SK-N-DZ (cell line): ENCODE results near the gene DENND1A.
"Not testable (repeated sequence)": the region's sequence is repeated elsewhere in the genome, so short reads cannot be mapped to it uniquely, and the experiment has no call there.

Experiments
- DNase-seq: peaks from one replicate; pipeline ENCODE4 v3.0.0-alpha.2; 2015; ENCODE audit warnings: low spot score

The DENND1A gene

DNA sequence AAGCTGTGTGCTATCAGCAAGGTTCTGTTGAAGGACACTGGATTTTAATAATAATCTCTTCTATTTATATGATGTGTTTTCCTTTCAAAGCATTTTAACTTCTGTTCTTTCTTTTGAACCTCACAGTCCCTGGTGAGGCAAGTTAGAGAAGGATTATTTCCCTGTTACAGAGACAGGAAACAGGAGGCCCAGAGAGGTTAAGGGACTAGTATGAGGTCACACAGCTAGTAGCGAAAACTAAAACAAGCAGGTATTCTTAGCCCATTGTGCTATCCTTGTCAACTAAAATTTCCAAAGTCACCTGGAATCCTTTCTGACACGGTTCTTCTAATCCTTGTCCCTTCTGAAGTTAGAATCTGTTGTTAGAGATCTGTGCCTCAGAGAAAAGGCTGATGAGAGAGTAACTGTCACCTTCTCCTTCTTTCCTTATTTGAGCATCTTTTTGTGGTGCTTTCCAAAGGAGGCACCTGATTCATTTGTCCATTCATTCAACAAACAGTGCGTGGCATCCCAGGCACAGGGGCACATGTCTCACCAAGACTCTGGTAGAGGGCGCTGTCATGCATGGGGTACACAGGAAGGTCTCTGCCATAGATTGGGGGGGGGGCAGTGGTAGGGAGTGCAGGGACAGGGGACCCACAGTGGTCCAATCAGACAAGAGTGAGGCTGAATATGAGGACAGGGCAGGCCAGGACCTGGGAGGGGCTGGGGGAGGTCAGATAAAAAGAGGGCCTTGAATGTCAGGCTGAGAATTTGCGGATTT lies 512.5 kb downstream of the DENND1A start:
- DNase-seq, result no peak

DNA sequence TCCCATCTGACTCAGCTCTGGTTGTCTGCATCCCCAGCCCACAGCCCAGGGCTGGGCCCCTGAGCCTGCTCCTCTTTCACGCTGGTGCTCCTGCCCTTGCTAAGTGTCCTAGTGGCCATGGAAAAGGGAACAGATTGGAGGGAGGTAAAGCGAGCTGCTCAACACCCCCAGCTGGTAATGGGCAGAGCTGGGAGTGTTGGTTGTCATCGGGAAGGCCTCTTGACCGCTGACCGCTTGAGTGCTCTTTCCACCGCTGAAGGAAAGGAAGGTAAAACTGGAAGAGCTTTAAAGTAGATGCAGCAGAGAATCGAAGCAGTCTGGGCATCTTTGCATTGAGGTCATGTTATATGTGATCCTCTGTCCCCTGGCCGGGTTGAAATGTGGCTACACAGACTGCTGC lies 513.8 kb downstream of the DENND1A start:
- no peak for DNase-seq

DNA sequence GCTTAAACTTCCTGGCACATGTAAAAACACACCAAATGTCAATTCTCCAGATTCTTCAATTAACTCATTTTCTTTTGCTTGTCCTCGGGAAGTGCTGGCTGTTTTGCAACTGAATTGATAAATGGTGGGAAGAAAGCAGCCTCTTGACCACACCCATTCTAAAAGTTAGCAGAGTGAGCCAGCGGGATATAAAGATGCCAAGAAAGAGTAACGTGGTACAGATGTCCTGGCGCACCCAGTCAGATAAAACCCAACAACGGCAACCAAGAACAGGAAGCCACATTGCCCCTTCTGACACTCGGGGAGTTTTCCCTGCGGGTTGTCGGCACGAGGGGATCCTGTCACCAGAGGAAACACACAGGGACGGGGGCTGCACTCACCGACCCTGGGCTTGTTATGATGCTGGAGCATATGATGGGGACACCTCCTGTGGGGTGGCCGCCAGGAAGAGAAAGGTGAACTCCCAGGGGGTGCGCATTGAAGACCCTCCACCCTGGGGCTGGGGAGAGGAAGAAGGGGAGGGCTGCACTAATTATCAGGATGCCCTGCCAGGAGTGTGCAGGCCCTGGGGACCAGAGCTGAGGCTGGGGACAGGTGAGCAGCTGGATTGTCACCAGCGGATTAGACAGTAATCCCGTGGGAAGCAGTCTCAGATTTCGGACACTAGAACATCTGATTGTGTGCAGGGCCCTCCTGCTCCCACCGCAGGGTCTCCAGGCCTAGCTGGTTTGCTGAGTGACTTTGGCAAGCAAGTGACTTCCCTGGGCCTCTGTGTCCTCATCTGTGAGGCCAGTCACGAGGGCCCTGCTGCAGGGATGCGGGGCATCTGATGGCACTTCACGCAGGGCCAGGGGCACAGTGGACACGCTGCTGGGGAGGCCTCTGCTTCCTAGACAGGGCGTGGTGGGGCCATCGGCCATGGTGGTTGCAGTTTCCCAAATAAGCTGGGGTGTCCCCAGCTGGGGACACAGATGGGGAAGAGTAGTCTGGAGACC lies 514.7 kb downstream of the DENND1A start:
- DNase-seq, result no peak

DNA sequence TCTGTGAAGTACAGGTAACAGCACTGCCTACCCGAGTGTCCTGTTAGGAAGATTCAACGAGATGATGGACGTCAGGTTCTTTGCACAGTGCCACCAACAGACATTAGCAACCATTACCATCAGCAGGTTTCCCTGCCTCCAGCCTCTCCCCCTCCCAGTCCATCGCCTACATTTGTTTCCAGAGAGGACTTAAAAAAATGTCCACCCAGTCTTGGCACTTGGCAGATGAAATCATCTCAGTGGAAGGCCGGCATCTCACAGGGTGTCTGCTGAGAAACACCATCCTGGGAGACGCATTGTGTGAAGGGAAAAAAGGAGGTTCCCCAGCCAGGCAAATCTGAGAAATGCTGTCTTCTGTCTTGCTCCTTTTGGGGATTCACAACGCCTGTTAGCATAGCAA lies 515.7 kb downstream of the DENND1A start:
- DNase-seq, result no peak

DNA sequence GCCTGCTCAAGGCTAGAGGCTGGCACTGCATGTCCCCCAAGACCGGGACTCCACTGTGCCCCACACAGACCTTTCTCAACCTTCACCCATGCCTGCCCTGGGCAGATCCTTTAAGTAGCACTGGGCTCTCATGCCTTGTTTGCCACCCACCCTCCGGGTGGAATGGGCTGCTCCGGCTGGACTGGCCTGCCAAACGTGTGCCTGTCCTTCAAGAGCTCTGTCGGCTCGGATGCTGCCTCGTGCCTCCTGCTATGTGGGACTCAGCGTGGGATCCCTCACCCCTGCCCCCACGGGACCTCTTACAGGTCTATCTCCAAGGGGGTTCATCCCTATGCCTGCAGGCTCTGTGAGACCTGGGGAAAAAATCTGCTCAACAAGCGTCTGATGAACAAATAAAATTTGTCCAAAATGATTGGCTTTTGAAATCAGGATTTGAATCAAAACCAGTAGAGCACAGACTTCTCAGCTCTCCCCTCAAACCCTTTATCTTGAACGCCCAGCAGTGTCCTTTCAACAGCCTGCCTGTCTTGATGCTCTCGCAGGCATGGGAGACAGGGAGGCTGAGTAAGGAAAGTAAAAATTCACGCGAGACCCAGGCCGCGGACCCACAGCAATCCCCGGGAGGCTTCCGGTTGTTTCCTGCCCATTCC lies 517.6 kb downstream of the DENND1A start:
- DNase-seq, result no peak

DNA sequence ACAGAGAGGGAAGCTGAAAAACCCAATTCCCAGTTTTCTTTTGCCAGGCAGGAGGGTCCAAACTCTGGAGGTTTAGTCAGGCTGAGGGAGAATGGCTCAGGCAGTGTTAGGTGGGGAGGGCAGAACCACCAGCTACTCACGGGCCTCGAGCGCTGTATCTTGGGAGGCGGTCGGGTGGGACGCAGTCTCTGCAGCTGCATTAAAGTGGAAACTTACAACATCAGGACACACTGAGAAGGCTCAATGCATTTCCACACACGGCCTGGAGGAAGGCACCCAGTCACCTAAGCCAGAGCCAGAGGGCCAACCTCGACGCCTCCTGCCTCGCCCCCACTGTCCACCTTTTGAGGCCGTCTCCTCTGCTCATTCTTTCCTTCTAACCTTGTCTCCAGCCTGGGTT lies 518.3 kb downstream of the DENND1A start:
- DNase-seq, result no peak

DNA sequence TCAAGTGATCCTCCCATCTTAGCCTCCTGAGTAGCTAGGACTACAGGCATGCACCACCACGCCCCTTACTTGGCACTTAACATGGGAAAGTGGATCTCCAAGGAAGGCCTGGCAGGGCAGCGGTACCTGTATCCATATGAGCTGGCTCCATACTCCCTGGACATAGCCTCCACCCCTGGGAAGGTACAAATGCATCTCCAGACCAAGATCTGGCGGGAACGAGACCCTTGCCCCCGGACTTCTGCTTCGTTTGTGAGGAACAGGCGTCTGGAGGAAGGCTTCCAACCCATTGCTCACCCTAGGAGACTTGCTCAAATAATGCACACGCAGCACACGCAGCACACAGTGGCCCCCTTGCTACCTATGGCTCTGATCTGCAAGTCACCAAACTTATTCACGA lies 518.7 kb downstream of the DENND1A start:
- no peak for DNase-seq

DNA sequence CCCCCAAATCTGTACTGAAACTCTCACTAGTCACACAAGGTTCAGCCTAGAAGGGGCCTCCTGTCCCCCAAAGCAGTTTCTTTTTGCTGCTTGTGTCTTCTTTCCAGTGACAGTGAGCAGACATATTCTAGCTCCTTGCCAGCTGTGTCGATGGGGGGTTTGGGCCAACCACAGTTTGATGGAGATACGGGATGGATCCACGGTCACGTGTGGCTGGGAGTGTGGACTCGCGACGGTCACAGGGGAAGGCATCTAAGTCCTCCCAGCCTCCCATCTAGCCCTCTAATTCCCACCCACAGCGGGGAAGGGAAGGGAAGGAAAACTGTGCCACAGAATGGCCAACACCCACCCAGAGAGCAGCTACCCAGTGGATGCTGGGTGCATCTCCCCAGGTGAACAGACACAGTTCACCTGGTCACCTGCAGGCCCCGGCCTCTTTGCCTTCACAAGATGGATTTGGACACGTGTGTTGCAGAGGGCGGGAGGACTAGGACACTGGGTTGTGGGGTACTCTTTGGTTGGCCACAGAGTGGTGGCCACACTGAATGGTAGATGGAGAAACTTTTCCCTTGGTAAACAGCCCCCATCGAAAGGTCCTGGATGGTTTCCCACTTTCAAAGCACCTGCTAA lies 519.5 kb downstream of the DENND1A start:
- no peak for DNase-seq

DNA sequence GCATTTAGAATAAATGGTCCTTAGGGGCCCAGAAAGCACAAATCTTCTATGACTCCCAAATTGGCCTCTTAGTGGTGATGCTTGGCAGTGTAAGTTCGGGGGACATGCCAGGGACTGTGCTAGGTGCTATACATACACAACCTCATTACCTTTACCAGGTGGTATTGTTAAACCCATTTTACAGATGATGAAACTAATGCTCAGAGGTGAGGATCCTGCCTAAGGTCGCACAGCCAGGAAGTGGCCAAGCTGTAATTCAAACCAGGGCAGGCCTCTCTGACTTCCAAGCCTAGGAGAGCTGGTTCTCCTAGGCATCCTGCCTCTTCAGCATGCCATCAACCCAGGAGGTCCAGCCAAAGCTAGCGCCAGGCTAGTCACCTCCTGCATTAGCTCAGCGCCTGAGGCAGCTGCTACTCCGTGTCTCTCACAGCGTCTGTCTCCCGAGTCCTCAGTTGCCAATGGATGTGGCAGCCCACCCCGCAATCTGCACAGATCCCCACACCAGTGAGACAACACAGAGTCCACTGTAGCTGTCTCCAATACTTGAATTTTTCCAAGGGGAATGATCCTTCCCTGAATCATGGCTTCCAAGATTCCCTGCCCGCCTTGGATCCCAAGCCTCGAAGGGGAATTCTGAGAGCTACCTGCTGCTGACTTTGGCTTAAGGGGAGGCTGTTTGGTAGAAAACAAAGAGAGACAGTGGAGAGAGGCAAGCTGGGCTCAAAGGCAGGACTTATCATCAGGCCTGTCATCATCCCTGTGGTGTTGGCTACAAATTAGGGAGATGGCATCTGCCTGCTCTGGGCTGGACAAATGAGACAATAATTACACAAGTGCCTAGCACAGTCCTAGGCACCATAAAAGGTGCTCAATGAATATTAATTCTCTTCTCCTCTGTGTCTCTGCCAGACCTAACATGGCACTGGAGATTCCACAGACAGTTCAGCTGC lies 521.3 kb downstream of the DENND1A start:
- DNase-seq, result no peak

DNA sequence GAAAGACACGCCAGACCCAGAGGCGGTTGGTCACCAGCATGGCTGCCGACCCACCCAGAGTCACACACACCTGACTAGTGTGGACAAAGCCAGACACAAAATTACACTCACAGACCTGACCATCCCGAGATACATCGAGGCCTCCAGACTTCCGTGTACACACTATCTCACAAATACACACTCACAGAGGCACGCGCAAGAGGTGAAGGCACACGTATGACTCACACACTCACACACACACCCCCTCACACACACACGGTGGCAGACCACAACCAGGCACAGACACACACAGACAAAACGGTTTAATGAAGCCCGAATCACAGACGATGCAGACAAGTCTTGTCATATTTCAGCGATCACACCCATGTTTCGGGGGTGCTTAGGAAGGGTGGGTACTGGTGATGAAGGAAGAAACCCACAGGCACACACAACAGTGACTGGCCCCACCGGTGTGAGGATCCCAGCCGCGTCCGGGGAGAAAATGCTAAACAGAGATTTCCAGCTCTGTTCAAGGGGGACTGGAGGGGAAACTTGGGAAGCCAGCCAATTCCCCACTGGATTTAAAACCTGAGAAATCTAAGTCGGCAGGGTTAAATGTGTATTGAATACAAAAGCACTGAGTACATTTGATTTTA lies 522.6 kb downstream of the DENND1A start:
- no peak for DNase-seq

DNA sequence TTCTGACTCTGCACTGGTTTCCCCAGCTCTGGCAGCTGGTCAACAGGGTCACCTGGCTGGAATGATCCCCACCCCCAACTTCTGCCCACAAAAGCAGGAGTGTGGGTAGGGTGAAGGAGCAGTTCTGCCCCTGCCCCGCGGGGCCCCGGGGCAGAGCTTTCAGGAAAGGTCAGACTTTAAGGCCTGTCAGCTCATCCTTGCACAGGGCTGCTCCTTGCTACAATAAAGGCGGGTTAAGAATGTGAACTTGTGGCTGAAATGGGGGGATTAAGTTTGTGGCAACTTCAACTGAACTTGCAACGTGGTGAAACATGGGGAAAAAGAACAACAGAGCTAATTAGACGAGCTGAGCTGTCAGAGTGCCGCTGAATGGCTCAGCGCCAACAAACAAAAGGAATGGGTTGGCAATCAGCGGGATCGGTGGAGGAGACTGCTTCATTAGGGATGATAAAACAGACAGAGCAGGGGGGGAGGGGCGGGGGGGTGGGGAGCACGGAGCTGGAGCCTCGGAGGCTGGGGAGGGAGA lies 523.2 kb downstream of the DENND1A start:
- DNase-seq, result no peak

DNA sequence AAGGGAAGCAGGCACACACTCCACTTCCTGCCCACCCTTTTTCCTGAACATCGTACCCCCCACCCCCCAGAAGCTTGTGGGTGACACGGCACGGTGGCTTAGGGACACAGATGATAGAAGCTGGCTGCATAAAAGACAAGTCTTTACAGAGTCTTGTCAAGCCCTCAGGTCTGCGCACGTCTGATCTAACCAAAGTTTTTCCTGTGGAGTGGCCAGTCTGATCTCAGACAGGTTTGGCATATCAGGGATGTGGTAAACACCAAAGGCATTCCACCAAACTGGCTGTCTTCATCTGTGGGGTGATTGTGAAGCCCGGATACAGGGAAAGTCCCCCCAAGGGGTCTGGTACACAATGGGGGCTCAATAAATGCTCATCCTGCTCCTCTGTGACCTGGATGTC lies 523.9 kb downstream of the DENND1A start:
- no peak for DNase-seq

DNA sequence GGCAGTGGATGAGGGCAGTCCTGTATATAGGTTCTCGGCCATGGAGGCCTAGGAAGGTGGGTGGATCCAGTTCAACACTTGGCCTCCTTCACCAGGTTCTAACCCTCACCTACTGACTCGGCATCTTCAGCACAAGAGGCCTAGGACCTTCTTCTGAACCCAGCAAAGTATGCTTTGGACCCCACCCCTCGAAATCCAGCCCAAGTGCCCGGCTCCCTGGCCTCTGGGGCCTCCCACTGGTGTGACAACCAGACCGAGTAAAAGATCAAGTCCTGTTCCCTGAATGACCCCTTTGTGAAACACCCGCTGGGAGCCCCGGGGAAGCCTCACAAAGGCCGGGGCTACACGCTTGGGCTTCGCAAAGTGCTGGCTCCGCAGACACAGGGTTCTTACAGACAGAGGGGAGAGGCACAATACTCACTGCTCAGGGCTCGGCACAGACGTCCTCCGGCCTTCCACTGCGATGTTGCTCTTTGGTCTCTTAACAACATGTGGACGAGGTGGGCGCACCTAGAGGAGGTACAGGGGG lies 526.9 kb downstream of the DENND1A start:
- no peak for DNase-seq

DNA sequence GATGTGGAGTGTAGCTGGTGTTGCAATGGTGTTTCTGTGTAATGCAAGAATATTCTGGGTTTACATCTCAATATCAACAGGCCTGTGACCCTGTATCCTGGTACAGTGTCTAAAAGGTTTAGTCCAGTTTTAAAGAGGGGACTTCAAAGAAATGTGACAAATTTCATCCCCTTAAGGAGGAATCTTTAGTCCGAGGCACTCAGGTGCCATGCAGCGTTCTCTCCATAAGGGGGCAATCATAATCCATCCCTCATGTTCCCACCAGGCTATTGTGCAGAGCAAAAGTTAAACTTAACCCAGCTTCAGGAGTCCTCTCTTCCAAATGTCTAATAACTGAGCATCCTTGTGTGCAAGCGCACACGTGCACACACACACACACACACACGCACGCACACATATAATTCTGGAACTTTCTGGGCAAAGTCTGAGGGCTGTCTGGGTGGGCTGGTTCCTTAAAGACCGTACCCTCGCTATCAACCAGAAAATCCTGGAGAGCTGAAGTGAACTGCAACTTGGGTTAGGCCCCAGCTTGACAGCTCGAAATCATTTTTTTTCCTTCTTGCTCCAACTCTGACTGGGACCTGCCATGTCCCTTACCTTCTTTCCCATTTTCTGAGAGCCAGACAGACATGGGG lies 527.9 kb downstream of the DENND1A start:
- DNase-seq, result peak; percentile 49

DNA sequence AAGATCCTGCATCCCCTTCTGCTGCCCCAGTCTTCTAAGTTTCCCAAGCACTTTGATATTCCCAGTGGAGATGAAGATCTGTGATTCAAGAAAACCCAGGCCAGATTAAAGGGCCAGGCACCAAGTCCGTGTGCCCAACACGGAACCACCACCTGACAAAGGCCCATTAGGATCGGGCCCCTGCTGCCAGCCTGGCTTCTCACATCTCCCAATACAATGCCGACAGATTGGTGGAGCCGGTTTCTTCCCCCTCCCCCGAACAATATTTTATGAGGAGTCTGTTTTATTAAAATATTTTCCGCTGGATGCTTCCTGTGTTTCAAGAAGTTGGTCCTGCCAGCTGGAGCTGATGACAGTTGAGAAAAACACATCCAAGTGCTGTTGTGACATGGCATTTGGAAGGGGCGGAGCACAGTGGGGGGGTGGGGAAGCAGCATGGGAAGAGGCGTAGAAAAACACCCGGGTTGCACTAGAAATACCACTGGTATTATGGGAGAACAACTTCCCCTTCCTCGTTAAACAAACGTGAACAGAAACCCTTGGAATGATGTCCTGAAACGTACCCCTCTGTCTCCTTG lies 528.9 kb downstream of the DENND1A start:
- DNase-seq, result no peak

DNA sequence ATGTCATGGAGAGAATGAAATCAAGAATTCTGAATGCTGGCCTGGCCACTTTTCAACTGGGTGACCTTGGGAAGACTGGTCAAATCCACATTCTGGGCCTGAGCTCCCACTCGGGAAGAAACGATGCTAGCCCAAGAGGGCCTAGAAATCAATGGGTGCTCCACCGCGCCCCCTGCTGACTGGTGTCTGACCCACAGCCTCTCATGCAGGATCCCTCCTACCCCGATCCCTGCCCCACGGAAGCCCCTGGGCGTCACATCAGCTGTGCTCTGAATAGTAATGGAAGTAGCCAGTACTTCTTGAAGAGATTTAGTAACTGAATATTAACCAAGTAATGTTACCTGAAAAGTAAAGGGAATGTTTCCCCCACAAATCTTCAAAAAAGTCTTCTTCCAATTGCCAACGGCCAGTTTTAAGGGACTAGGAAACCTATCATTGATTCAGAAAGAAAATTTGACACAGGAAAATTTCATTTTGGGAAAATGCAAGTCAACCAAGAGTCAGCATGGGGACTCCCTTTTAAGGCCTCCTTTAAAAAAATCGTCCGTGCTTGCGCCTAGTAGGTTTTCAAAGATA lies 530.0 kb downstream of the DENND1A start:
- DNase-seq, result no peak

DNA sequence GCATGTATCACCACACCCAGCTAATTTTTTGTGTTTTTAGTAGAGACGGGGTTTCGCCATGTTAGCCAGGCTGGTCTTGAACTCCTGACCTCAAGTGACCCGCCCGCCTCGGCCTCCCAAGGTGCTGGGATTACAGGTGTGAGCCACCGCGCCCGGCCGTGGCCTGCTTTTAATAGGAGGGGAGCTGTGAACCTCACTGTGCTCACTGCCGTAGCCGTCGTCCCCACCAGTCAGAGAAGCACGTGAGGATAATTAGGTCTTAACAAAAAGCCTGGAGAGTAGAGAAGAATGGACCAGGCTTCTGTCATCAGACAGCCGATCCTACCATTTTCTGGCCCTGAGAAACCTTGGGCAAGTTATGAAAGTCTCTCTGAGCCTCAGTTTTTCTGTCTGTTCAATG lies 531.0 kb downstream of the DENND1A start:
- DNase-seq, result not testable (repeated sequence)

DNA sequence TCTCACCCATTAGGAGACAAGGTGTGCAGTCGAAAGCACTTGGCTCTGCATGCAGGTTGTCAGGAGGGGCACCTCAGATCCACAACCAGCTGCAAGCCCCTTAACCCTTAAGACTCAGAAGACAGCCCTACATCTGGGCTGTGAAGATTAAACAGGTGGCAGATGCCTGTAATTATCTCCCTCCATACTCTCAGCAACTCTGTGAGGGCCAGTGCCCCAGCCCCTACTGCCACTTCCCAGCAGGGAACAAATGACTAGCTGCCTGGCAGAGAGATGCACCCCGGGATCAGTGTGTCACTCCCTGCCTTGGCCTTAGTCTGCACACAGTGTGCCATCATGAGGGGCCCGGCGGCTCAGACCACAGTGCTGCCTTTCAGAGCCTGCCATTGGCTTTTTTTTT lies 532.0 kb downstream of the DENND1A start:
- DNase-seq, result no peak
